ENCODE results near the gene ADGRF1. TPM values are rescaled to one million over a fixed set of nuclear protein-coding genes. Genes with fewer than 3 reads are reported as not detected.
"Not testable (repeated sequence)": the region's sequence is repeated elsewhere in the genome, so short reads cannot be mapped to it uniquely, and the experiment has no call there.

ADGRF1 gene
- total RNA-seq: not detected
- long read RNA-seq: 0 reads

DNA sequence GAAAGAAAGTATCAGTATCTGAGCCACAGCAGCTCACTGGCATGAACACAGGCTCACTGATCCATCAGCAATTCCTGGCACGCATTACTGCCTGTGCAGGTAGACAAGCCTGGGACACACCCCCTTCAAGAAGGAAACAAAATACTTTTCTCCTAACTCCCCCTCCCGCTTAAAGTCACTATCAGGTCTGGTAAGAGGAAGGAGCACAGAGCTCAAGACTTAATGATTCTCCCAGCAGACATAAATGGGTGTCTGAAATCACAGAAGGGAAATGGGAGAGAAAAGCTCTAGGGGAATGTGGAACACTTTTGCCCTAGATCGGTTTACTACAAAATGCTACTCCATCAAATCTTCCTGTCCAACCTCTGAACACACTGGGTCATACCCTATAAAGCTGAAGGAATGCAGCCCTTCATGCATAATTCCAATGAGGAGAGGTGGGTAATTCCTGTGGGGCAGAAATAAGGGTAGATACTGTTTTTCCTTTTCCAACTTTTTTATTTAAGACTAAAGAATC lies at the start of gene ADGRF1:
Gene ADGRF1, minus strand, starts transcription at position 58 of the 517 bp plus-strand sequence. CDS start 13,271 bp downstream, outside the sequence.
- ATAC-seq (no peak), DNase-seq (no peak)
- intact Hi-C loops (cut with micrococcal nuclease): no loop called here

DNA sequence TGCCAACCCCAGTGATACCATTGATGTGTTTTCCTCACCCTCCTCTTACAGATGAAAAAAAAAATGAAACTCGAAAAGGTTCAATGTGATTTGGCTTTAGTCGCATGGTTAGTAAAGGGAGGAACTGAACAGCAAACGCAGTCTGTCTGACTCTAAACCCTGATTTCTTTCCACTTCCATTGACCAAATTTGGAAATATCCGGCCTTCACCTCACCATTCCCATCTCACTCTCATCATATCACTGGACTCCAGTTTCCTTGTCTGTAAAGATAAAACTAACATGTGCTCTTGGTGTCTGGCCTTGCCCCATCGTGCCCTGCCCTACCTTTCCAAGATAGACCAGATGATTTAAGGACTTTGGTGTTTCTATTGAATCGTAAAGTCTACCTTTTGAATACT lies 48.7 kb upstream of the ADGRF1 start:
- intact Hi-C loops (cut with micrococcal nuclease): loop anchor here (10.0 kb wide), 1 partner anchor 154 kb away; no protein-coding TSS in a partner anchor
- ATAC-seq (no peak), DNase-seq (no peak)

DNA sequence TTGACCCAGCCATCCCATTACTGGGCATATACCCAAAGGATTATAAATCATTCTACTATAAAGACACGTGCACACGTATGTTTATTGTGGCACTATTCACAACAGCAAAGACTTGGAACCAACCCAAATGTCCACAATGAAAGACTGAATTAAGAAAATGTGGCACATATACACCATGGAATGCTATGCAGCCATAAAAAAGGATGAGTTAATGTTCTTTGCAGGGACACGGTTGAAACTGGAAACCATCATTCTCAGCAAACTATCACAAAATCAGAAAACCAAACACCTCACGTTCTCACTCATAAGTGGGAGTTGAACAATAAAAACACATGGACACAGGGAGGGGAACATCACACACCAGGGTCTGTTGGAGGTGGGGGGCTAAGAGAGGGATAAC lies 47.3 kb upstream of the ADGRF1 start:
- ATAC-seq; DNase-seq; intact Hi-C loops (cut with micrococcal nuclease): not testable (repeated sequence)

DNA sequence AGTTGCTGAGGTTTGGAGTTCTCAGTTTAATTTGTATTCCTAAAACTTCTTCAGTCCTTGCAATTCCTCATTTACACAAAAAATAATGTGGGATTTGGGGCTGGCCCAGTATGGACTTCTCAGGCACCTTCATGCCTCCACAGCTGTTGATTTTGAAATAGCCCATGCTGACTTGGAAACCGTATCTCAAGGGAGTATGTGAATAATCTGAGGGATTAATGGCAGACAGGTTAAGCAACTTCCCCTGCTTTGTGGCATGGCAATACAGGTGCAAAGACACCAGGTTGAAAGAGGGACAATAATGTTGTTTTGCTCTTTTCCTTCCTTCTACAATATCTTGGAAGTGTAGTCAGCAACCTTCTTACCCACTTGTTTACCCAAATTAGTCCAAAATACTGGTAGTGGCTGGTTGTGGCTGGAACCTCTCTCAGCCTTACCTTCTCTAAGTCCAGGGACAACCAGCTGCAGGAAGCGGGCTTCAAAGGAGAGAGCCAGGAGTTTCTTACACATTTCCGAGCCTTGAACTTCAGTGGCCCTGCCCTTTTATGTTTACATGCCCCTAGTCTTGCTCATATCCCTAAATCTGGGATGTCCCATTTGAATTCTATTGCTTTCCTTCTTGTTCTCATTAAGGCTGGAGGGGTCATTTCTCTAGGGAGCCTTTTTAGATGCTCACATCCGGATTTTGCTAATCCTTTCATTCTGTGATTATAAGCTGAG lies 44.1 kb upstream of the ADGRF1 start:
- DNase-seq: no peak
- intact Hi-C loops (cut with micrococcal nuclease): no loop called here
- ATAC-seq: no peak

DNA sequence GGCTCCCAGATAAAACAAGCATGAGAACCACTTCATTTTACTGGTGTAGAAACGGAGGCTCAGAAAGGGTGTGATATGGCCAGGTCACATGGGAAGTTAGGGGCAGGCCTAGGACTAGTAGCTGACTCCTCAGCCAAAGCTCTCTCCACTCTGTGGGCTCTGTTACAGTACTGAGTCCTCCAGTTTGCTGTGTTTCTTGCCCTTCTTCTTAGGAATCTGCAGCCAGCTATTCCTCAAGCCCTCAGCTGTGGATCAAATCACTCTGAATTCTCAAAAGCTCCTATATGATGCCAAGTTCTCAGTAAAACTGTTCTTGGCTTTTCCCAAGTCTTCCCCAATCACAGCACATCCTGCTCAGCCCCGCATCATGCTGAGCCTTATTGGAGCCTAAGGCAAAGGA lies 42.5 kb upstream of the ADGRF1 start:
- DNase-seq (no peak), ATAC-seq (peak; percentile 41)
- intact Hi-C loops (cut with micrococcal nuclease): no loop called here

DNA sequence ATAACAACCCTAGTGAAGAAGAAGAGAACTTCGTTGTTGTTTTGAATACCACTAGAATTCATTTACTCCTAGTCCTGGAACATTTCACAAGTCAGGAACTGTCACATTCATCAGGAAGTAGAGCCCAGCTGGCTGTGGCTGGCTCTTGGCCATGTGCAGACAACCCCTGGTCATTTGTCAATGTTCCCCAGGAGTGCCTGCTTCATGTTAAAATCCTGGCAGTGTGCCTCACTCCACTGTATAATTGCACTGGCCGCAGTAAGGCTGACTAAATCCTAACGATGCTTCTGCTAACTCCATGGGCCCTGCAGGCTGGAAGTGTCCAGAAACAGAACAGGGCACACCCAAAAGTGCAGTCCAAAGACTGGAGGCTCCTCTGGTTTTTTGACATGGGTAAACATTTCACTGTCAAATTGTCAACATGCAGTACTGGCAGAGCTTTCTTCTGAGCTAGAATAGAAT lies 41.5 kb upstream of the ADGRF1 start:
- ATAC-seq (peak; percentile 98), DNase-seq (peak; percentile 94)
- intact Hi-C loops (cut with micrococcal nuclease): no loop called here

DNA sequence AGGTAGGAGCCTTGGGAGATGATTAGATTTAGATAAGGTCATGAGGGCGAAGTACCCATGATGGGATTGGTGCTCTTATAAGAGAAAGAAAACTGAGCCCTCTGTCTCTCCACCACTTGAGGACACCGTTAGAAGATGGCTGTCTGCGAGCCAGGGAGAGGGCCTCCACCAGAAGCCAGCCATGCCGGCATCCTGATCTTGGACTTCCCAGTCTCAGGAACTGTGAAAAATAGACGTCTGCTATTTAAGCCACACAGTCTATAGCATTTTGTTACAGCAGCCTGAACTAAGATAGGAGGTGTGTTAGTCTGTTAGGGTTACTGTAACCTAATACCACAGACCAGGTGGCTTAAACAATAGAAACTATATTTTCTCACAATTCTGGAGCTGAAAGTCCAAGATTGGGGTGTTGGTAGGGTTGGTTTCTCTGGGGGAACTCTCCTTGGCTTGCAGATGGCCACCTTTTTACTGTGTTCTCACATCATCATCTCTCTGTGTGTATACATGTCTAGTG lies 38.0 kb upstream of the ADGRF1 start:
- ATAC-seq (no peak), DNase-seq (no peak)
- intact Hi-C loops (cut with micrococcal nuclease): no loop called here

DNA sequence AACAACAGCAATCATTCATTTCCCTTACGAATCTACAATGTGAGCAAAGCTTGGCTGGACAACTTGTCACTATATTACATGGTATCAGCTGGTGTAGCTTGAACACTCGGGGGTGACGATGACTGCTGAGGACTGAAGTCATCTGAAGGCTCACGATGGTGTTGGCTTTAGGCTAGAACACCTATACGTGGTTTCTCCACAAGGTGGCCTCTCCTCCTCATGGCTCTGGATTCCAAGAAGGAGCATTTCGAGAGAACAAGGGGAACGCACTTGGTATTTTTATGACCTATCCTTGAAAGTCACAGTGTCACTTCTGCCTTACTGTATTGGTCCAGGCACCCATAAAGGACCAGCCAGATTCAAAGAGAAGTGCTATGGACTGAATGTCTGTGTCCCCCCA lies 37.5 kb upstream of the ADGRF1 start:
- no peak for DNase-seq
- ATAC-seq: no peak
- intact Hi-C loops (cut with micrococcal nuclease): no loop called here

DNA sequence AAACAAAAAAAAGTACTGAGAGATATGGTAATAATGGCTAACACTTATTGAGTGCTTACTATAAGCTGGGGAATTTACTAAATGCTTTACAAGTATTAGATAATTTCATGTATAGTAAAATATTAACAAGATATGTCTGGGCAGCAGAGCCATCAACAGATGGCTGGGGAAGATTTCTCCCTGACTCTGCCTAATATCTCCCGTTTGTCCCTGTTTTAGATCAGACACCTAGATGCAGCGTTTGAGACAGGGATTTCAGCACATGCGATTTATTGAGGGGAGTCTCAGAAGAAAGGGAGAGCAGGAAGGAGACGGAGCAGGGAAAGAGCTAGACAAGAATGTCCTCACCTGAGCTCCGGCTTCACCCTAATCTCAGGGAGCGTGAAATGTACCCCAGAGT lies 36.9 kb upstream of the ADGRF1 start:
- intact Hi-C loops (cut with micrococcal nuclease): no loop called here
- no peak for DNase-seq
- ATAC-seq: no peak

DNA sequence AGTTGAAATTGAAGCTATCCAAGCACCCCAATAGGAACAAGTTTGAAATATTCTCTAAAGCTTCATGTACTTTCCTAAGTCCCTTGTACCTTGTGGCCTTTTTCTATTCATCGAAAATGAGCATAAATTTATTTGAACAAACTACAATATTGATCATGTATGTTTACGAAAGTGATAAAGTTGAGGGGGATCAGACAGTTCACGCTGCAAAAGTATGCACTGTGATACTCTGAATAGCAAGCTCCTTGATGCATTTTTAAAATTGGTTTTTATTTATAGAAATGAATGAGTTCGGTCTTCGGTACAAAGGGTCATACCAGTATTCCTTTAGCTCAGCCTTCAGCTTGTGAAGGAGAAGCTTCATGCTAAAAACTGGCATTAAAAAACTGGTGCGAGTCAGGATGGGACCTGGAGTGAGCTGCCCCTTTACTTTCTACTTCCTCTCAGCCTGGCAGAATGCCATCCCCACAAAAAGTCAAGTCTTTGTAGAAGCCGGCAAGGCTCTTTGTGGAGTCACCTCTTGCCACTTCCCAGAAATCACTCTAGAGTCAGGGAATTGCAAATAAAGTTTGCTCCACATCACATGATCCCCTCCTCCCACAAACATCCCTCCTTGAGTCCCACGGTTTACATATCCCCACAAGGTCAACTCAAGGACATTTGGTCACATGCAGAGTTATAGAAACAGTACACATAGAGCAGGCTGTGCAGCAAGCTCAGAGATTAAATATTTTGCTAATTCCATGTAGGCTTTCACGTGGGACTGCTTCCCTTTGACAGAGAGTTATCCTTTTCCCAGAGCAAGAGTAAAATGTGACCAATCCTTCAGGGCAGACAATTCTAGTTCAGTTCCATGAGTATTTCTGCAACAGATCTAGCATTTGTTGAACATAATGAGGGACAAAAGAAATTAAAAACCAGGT lies 34.6 kb upstream of the ADGRF1 start:
- DNase-seq (no peak), ATAC-seq (peak; percentile 57)
- intact Hi-C loops (cut with micrococcal nuclease): no loop called here

DNA sequence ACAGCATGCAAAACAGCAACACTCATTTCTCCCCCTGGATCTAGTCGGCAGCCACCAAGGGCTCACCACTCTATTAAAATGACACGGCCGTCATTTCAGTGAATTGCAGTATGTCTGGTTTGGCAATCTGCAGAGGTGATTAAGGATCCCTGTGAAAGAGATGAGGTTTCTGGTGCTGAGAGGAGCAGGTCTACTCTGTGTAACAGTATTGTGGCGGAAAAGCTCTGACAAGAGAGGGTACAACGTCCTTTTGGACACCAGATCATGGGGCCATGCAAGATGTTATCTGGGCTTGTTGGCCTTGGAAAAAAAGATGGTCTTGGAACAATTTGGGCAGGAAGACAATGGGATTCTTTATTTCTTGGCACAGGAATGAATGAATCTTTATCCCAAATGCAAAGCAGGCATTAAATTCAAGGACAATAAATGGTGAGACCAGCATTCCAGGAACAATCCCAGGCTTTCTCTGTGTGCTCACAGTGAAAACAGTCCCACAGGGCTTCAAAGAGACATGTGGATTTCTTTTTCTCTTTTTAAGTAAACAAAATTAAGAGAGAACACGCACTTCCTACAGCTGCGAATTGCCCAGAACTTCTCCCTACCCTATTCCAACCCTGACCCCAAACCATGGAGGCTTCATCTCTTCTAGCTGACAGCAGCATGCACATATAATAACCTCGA lies 33.7 kb upstream of the ADGRF1 start:
- intact Hi-C loops (cut with micrococcal nuclease): no loop called here
- ATAC-seq (peak; percentile 77), DNase-seq (no peak)

DNA sequence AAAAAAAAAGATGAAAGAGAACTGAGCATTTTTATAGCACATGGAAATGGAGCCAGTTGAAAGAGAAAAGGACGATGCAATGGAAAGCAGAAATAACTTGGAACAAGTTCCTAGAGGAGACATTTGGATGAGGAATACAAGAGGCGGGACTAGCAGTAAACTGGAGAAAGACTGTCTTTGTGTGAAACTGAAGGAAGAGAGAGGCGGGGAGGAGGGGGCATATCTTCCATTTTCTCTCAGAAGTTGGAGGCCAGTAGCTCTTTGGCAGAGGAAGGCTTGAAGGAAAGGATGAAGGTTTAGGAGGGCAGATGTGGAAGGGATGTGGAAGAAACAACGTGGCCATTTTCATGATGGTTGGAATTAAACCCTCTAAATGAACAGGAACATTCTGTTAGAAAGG lies 33.0 kb upstream of the ADGRF1 start:
- ATAC-seq: peak; percentile 59
- DNase-seq: no peak
- intact Hi-C loops (cut with micrococcal nuclease): no loop called here

DNA sequence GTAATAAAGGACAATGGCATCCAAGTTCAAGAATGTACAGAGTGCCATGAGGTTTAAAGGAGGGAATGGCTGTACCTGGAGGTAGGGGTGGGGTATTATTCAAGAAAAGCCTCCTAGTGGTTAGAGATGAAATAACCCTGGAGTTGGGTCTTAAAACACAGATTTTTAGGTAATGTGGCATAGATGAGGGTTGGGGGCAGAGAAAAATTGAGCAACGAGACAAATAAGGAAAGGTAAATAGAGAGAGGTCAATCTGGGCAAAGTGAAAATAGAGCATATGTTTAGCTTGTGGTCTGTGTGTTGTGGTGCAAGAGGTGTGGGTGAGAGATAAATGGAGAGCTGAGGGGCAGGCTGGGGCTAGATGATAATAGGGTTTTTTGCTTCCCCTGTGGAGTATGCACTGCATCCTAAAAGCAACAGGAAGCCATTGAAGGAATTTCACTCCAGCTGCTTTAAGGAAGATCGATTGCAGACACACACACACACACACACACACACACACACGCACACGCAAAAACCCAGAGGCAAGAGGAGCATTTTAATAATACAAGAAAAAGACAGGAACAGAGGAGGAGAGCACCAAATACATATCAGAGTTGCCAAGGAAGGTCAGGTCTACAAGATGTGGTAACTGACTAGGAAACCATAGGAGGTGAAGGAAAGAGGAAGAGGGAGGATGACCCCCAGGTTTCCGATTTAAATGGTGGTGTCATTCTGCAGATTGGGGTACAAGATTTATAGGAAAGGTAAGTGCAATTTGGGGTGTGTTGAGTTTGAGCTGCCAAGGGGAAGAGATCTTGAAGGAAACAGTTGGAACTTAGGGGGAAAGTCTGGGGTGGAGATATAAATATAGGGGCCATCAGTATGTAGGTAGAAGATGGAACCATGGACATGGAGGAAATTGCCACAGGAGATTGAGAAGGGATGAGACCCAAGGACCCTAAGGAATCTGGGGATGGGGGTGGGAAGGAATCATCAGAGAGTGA lies 31.3 kb upstream of the ADGRF1 start:
- no peak for DNase-seq
- ATAC-seq: no peak
- intact Hi-C loops (cut with micrococcal nuclease): no loop called here

DNA sequence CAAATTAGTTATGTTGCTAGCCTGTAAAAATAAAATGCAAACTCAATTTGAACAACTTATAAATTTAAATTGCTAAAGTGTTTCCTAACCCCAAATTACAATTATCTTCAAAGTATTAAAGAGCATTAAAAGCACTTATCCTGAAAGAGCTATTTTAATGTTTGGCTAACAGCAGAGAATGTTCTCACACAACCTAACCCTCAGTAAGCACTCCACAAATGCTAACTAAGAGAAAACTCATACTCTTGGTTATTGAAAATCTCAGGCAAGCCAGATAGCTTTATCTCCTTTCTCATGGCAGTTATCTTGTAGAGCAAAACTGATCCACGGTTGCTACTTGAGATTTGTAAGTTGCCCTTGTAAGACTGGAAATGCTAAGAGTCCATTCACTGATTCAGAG lies 30.5 kb upstream of the ADGRF1 start:
- DNase-seq (no peak), ATAC-seq (no peak)
- intact Hi-C loops (cut with micrococcal nuclease): no loop called here

DNA sequence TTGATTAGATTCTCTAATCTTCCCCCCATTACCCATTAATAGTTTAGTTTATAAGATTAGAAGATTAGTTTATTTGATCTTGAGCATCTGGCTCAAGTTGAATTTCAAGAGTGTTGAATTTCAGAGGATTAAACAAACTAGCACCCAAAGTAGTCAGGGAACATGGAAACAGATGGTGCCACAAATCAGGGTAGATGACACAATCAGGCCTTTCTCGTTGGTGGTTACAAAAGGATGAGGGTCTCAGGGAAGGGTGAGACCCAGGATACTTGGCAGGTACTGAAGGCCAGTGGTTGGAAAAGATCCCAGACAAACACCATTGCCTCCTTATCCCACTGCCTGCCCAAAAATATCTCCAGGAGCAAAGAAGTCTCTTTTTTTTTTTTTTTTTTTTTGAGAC lies 29.5 kb upstream of the ADGRF1 start:
- intact Hi-C loops (cut with micrococcal nuclease): no loop called here
- no peak for ATAC-seq

DNA sequence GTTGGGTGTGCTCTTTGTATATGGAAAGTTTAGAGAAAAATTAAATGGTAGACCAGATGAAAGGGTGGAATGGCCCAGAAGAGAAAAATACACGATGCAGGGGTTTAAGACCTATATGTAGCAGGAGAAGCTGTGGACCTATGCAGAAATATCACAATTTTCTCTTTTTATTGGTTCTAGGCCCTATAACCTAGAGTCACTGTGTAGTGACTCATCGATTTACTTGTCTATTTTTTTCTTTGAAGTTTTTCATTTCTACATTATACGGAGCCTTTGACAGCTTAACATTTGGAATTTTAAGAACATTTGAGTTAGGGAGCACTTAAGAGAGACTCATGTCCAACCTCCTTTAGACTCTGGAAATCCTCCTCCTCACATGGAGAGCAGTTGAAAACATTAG lies 28.3 kb upstream of the ADGRF1 start:
- ATAC-seq (no peak), DNase-seq (no peak)

More for the DNA sequence above, 29.5 kb upstream of the ADGRF1 start:
- no peak for DNase-seq

DNA sequence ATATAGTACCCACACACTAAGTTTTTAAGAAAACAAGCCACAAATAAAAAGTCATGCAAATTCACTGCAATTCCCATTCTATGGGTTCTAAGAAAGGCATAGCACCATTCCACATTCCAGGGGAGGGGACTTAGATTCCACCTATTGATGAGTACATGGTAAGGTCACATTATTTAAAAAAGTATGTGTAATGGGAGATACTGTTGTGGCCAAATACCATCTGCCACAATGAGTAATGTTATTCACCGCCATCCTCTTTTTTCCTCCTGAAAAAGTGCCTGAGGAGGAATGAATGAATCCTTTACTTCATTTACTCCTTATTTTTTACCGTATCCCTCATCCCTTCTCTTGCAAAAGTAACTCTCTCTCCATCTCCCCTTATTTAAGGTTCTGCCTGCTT lies 27.0 kb upstream of the ADGRF1 start:
- intact Hi-C loops (cut with micrococcal nuclease): no loop called here
- no peak for ATAC-seq
- no peak for DNase-seq

More for the DNA sequence above, 28.3 kb upstream of the ADGRF1 start:
- intact Hi-C loops (cut with micrococcal nuclease): no loop called here

DNA sequence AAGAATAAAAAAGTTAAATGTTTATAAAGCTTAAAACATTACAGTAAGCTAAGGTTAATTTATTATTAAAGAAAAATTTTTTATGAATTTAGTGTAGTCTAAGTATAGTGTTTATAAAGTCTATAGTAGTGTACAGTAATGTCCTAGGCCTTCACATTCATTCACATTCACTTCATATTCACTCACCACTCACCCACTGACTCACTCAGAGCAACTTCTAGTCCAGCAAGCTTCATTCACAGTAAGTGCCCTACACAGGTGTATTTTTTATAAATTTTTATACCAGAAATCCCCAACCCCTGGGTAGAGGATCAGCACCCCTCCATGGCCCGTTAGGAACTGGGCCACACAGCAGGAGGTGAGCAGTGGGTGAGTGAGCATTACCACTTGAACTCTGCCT lies 24.3 kb upstream of the ADGRF1 start:
- DNase-seq: no peak
- ATAC-seq: no peak
- intact Hi-C loops (cut with micrococcal nuclease): no loop called here

All from left ventricle myocardium superior (tissue), 1 donor.